Measurements from ENCODE around the gene ZNF787.

DNA sequence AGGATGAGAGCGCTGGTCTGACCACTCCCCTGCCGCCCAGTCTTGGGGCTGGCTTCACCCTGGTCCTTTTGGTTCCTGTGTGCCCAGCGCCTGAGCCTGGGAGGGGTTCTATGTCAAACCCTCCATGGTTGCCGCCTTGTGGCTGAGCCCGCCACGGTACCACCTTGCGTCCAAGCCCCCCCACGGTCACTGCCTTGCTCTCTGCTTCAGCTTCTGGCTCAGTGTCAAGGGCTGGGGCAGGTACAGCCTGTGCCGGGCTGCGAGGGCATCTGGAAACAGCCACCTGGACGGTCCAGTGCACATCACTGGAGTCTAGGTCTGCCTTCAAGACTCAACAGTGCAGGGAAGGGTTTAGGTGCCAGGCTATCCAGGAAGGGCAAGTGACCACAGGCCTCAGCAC is 40.4 kb upstream of the ZNF787 start:
- TF ChIP-seq CTCF (IDR thresholded peaks at IDR 0.05): no peak
- TF ChIP-seq EP300 (IDR thresholded peaks at IDR 0.05): no peak

Data from ovary (tissue), 3 donors.